Skeletal muscle satellite cell (primary cell): ENCODE data around the gene USP24. TPM values are rescaled to one million over a fixed set of nuclear protein-coding genes. Genes with fewer than 3 reads are reported as not detected.

ENCODE experiments used
- H3K27me3 ChIP-seq: 2 replicates; pipeline ENCODE4 v1.7.0; 2013; ENCODE audit warnings: low read length; ENCODE audit not compliant: control insufficient read depth, insufficient read depth
- H3K36me3 ChIP-seq: 2 replicates; pipeline ENCODE4 v1.7.0; 2013; ENCODE audit warnings: mild to moderate bottlenecking, control low read depth, low read length; ENCODE audit not compliant: insufficient read depth
- H3K4me1 ChIP-seq: 2 replicates; pipeline ENCODE4 v1.7.0; 2013; ENCODE audit warnings: low read length; ENCODE audit not compliant: control insufficient read depth, insufficient read depth
- H3K4me2 ChIP-seq: 2 replicates; pipeline ENCODE4 v1.7.0; 2013; ENCODE audit warnings: mild to moderate bottlenecking, low read length
- H3K4me3 ChIP-seq: 2 replicates; pipeline ENCODE4 v1.7.0; 2013; ENCODE audit warnings: low read length
- H3K9ac ChIP-seq: 2 replicates; pipeline ENCODE4 v1.7.0; 2013; ENCODE audit warnings: mild to moderate bottlenecking, low read depth, low read length, moderate library complexity
- H3K9me3 ChIP-seq: replicated peaks from 2 replicates; pipeline ENCODE4 v1.7.0; 2013; ENCODE audit warnings: mild to moderate bottlenecking, control low read depth, low read length
- total RNA-seq: library from RNA; depleted of rRNA; stranded (reverse); fragments of >200 nt; gene quantifications from 2 replicates; pipeline ENCODE4 v1.2.3, GENCODE V29; 2012; rRNA removed

The USP24 gene
- total RNA-seq, result 29.2 and 34.7 TPM in 2 replicates

GRCh38 chr1:55215194-55216021 is at the start of gene USP24:
USP24 (minus strand) TSS chr1:55215364; CDS start chr1:55215113, 251 bp downstream.
- Histone ChIP-seq H3K9me3 (no peaks in the 10 kb centered on the region), H3K27me3 (no peaks in the 10 kb centered on the region), H3K36me3 (peaks cover 5% of the 10 kb centered on the region), H3K4me1 (peaks cover 44% of the 10 kb centered on the region), H3K4me3 (peak within 1 kb of the TSS; percentile 91), H3K9ac (peak within 1 kb of the TSS; percentile 98), H3K4me2 (peak within 1 kb of the TSS; percentile 90)

GRCh38 chr1:55262822-55263221 is 47.7 kb upstream of the USP24 start:
- H3K4me1 ChIP-seq, result no peaks in the 10 kb centered on the region
- no peak overlapping the region for H3K4me3 ChIP-seq
- no peaks in the 10 kb centered on the region for H3K9me3 ChIP-seq
- no peak overlapping the region for H3K4me2 ChIP-seq
- H3K27me3 ChIP-seq, result no peaks in the 10 kb centered on the region
- H3K9ac ChIP-seq, result no peak overlapping the region
- H3K36me3 ChIP-seq, result no peaks in the 10 kb centered on the region

- no peak overlapping the region for H3K4me3 ChIP-seq
- H3K9me3 ChIP-seq, result no peaks in the 10 kb centered on the region
- H3K9ac ChIP-seq, result no peak overlapping the region
- no peak overlapping the region for H3K4me2 ChIP-seq
- no peaks in the 10 kb centered on the region for H3K4me1 ChIP-seq
- no peaks in the 10 kb centered on the region for H3K36me3 ChIP-seq
- H3K27me3 ChIP-seq, result no peaks in the 10 kb centered on the region
These were observed 44.9 kb upstream of the USP24 start for GRCh38 chr1:55259911-55260609.

- H3K9ac ChIP-seq, result no peak overlapping the region
- no peak overlapping the region for H3K4me2 ChIP-seq
- no peaks in the 10 kb centered on the region for H3K4me1 ChIP-seq
- no peak overlapping the region for H3K4me3 ChIP-seq
- no peaks in the 10 kb centered on the region for H3K9me3 ChIP-seq
- H3K36me3 ChIP-seq, result no peaks in the 10 kb centered on the region
- no peaks in the 10 kb centered on the region for H3K27me3 ChIP-seq
These were observed 42.8 kb upstream of the USP24 start for GRCh38 chr1:55257958-55258357.

- Histone ChIP-seq H3K36me3 (no peaks in the 10 kb centered on the region), H3K27me3 (no peaks in the 10 kb centered on the region), H3K9ac (no peak overlapping the region), H3K4me2 (no peak overlapping the region), H3K9me3 (no peaks in the 10 kb centered on the region), H3K4me1 (no peaks in the 10 kb centered on the region), H3K4me3 (no peak overlapping the region)
These were observed 40.7 kb upstream of the USP24 start for GRCh38 chr1:55255901-55256300.

GRCh38 chr1:55252942-55253589 is 37.9 kb upstream of the USP24 start:
- H3K36me3 ChIP-seq, result no peaks in the 10 kb centered on the region
- H3K4me2 ChIP-seq, result no peak overlapping the region
- no peak overlapping the region for H3K4me3 ChIP-seq
- no peak overlapping the region for H3K9ac ChIP-seq
- H3K27me3 ChIP-seq, result no peaks in the 10 kb centered on the region
- no peaks in the 10 kb centered on the region for H3K9me3 ChIP-seq
- no peaks in the 10 kb centered on the region for H3K4me1 ChIP-seq

- Histone ChIP-seq H3K9ac (no peak overlapping the region), H3K36me3 (no peaks in the 10 kb centered on the region), H3K4me1 (no peaks in the 10 kb centered on the region), H3K27me3 (no peaks in the 10 kb centered on the region), H3K4me2 (no peak overlapping the region), H3K9me3 (no peaks in the 10 kb centered on the region), H3K4me3 (no peak overlapping the region)
These were observed 35.4 kb upstream of the USP24 start for GRCh38 chr1:55250399-55251075.

- Histone ChIP-seq H3K36me3 (no peaks in the 10 kb centered on the region), H3K4me2 (no peak overlapping the region), H3K27me3 (no peaks in the 10 kb centered on the region), H3K9me3 (no peaks in the 10 kb centered on the region), H3K4me1 (no peaks in the 10 kb centered on the region), H3K9ac (no peak overlapping the region), H3K4me3 (no peak overlapping the region)
These were observed 34.7 kb upstream of the USP24 start for GRCh38 chr1:55249646-55250398.

GRCh38 chr1:55246896-55247295 is 31.7 kb upstream of the USP24 start:
- Histone ChIP-seq H3K9ac (no peak overlapping the region), H3K9me3 (no peaks in the 10 kb centered on the region), H3K4me3 (no peak overlapping the region), H3K4me2 (no peak overlapping the region), H3K4me1 (peaks cover 4% of the 10 kb centered on the region), H3K27me3 (no peaks in the 10 kb centered on the region), H3K36me3 (no peaks in the 10 kb centered on the region)

GRCh38 chr1:55246331-55246730 is 31.2 kb upstream of the USP24 start:
- Histone ChIP-seq H3K4me2 (no peak overlapping the region), H3K4me3 (no peak overlapping the region), H3K9ac (no peak overlapping the region), H3K4me1 (peaks cover 4% of the 10 kb centered on the region), H3K9me3 (no peaks in the 10 kb centered on the region), H3K36me3 (no peaks in the 10 kb centered on the region), H3K27me3 (no peaks in the 10 kb centered on the region)
